Measurements from ENCODE around the gene KDM3B. TPM values are rescaled to one million over a fixed set of nuclear protein-coding genes. Genes with fewer than 3 reads are reported as not detected.

The KDM3B gene
- total and polyA plus RNA-seq, 9 of the 15 experiments (the other 6 are each of a cell fraction or from before 2014, with no cell fraction given) = 13.8 to 62.8 (median 41.9) TPM

GRCh38 chr5:138464008-138464387 is 111.5 kb downstream of the KDM3B start (continued):
- TF ChIP-seq FOXP4 (CRISPR knock-in tag; IDR thresholded peaks at IDR 0.05; ENCODE audit: borderline replicate concordance) = 0 out of 2 replicates have a peak, but pooled peaks have one; percentile 24
- no peak for TF ChIP-seq CHCHD3 (CRISPR knock-in tag; IDR thresholded peaks at IDR 0.05)
- no peak for TF ChIP-seq CEBPB (tag; IDR thresholded peaks at IDR 0.05)
- TF ChIP-seq GATAD2B (IDR thresholded peaks at IDR 0.05; ENCODE audit: borderline replicate concordance) = peak; percentile 25; the same call in 1 of the 2 replicates
- TF ChIP-seq GTF2E2 (tag; IDR thresholded peaks at IDR 0.05) = peak; percentile 86; the same call in 1 of the 2 replicates
- TF ChIP-seq SMARCE1 (IDR thresholded peaks at IDR 0.05) = peak; percentile 6; the same call in 1 of the 2 replicates
- TF ChIP-seq RNF2 (IDR thresholded peaks at IDR 0.05) = peak; percentile 35
- TF ChIP-seq, protein P1, sequence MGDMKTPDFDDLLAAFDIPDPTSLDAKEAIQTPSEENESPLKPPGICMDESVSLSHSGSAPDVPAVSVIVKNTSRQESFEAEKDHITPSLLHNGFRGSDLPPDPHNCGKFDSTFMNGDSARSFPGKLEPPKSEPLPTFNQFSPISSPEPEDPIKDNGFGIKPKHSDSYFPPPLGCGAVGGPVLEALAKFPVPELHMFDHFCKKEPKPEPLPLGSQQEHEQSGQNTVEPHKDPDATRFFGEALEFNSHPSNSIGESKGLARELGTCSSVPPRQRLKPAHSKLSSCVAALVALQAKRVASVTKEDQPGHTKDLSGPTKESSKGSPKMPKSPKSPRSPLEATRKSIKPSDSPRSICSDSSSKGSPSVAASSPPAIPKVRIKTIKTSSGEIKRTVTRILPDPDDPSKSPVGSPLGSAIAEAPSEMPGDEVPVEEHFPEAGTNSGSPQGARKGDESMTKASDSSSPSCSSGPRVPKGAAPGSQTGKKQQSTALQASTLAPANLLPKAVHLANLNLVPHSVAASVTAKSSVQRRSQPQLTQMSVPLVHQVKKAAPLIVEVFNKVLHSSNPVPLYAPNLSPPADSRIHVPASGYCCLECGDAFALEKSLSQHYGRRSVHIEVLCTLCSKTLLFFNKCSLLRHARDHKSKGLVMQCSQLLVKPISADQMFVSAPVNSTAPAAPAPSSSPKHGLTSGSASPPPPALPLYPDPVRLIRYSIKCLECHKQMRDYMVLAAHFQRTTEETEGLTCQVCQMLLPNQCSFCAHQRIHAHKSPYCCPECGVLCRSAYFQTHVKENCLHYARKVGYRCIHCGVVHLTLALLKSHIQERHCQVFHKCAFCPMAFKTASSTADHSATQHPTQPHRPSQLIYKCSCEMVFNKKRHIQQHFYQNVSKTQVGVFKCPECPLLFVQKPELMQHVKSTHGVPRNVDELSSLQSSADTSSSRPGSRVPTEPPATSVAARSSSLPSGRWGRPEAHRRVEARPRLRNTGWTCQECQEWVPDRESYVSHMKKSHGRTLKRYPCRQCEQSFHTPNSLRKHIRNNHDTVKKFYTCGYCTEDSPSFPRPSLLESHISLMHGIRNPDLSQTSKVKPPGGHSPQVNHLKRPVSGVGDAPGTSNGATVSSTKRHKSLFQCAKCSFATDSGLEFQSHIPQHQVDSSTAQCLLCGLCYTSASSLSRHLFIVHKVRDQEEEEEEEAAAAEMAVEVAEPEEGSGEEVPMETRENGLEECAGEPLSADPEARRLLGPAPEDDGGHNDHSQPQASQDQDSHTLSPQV (IDR thresholded peaks at IDR 0.05) = peak; percentile 67
- TF ChIP-seq DNMT1 (IDR thresholded peaks at IDR 0.05) = no peak
- peak in 1 of 2 experiments; percentile 64; a peak in 1 of 4 replicates for TF ChIP-seq TEAD1 (CRISPR knock-in tag; IDR thresholded peaks at IDR 0.05)
- no peak for TF ChIP-seq ZNF561 (CRISPR knock-in tag; conservative IDR thresholded peaks at IDR 0.05)
- no peak for TF ChIP-seq RERE (CRISPR knock-in tag; IDR thresholded peaks at IDR 0.05; ENCODE audit: borderline replicate concordance)
- 0 out of 2 replicates have a peak, but pooled peaks have one; percentile 63 for TF ChIP-seq ZNF584 (CRISPR knock-in tag; IDR thresholded peaks at IDR 0.05; ENCODE audit: low read depth)
- no peak for TF ChIP-seq PYGO2 (tag; IDR thresholded peaks at IDR 0.05)
- peak; percentile 87 for TF ChIP-seq DEAF1 (CRISPR knock-in tag; IDR thresholded peaks at IDR 0.05)
